Trophoblast cell (in vitro differentiated cells and primary cell): ENCODE measurements around the gene DEFB126.

ENCODE experiments used
- DNase-seq, 2 donors: peaks; one replicate each; pipeline ENCODE4 v3.0.0-alpha.2; 2016
- H2AFZ ChIP-seq: 2 replicates; pipeline ENCODE4 v1.6.1; 2013; ENCODE audit warnings: low read length, moderate library complexity, mild to moderate bottlenecking; ENCODE audit not compliant: insufficient read depth, poor library complexity
- H2AK5ac ChIP-seq: 2 replicates; pipeline ENCODE4 v1.6.1; 2013; ENCODE audit warnings: mild to moderate bottlenecking, low read length
- H2BK120ac ChIP-seq: 2 replicates; pipeline ENCODE4 v1.6.1; 2013; ENCODE audit warnings: low read length, mild to moderate bottlenecking, moderate library complexity; ENCODE audit not compliant: insufficient read depth, poor library complexity
- H2BK12ac ChIP-seq: 2 replicates; pipeline ENCODE4 v1.6.1; 2013; ENCODE audit warnings: mild to moderate bottlenecking, low read length, moderate library complexity
- H2BK5ac ChIP-seq: 2 replicates; pipeline ENCODE4 v1.6.1; 2013; ENCODE audit warnings: low read length, low read depth, moderate library complexity, mild to moderate bottlenecking; ENCODE audit not compliant: poor library complexity
- H3K14ac ChIP-seq: 2 replicates; pipeline ENCODE4 v1.6.1; 2013; ENCODE audit warnings: mild to moderate bottlenecking, low read length
- H3K18ac ChIP-seq: 2 replicates; pipeline ENCODE4 v1.6.1; 2013; ENCODE audit warnings: mild to moderate bottlenecking, low read length
- H3K23ac ChIP-seq: 2 replicates; pipeline ENCODE4 v1.6.1; 2013; ENCODE audit warnings: low read length
- H3K27ac ChIP-seq: 2 replicates; pipeline ENCODE4 v1.5.1; 2013; ENCODE audit warnings: low read depth, mild to moderate bottlenecking, inconsistent platforms, low read length, moderate library complexity
- H3K27me3 ChIP-seq: 2 replicates; pipeline ENCODE4 v1.6.1; 2013; ENCODE audit warnings: inconsistent platforms, mild to moderate bottlenecking, low read length, moderate library complexity; ENCODE audit not compliant: insufficient read depth
- H3K36me3 ChIP-seq, 2 experiments: 1 replicate in 1 of 2; 2 replicates in 1 of 2; pipeline ENCODE4 v1.6.1; 2013; ENCODE audit warnings: low read length in 2 of 2, mild to moderate bottlenecking in 2 of 2, moderate library complexity in 1 of 2; ENCODE audit not compliant: insufficient read depth in 2 of 2, control insufficient read depth in 1 of 2
- H3K4ac ChIP-seq: 2 replicates; pipeline ENCODE4 v1.6.1; 2013; ENCODE audit warnings: low read depth, mild to moderate bottlenecking, low read length, moderate library complexity
- H3K4me1 ChIP-seq, 2 experiments: 1 replicate in 1 of 2; 2 replicates in 1 of 2; pipeline ENCODE4 v1.6.1; 2013; ENCODE audit warnings: low read length in 2 of 2, mild to moderate bottlenecking in 2 of 2, moderate library complexity in 1 of 2; ENCODE audit not compliant: insufficient read depth in 2 of 2, control insufficient read depth in 1 of 2
- H3K4me2 ChIP-seq: 2 replicates; pipeline ENCODE4 v1.6.1; 2013; ENCODE audit warnings: inconsistent platforms, mild to moderate bottlenecking, low read length, moderate library complexity
- H3K4me3 ChIP-seq: 2 replicates; pipeline ENCODE4 v1.5.1; 2013; ENCODE audit warnings: mild to moderate bottlenecking, low read depth, low read length, inconsistent platforms
- H3K79me1 ChIP-seq: one replicate; pipeline ENCODE4 v1.6.1; 2013; ENCODE audit warnings: low read length
- H3K79me2 ChIP-seq: 2 replicates; pipeline ENCODE4 v1.6.1; 2013; ENCODE audit warnings: low read length, mild to moderate bottlenecking; ENCODE audit not compliant: control insufficient read depth, insufficient read depth, poor library complexity
- H3K9ac ChIP-seq: 2 replicates; pipeline ENCODE4 v1.6.1; 2013; ENCODE audit warnings: mild to moderate bottlenecking, low read length
- H3K9me3 ChIP-seq: 2 replicates; pipeline ENCODE4 v1.6.1; 2013; ENCODE audit warnings: low read depth, mild to moderate bottlenecking, control low read depth, inconsistent platforms, low read length; ENCODE audit not compliant: insufficient read depth
- H4K12ac ChIP-seq: 2 replicates; pipeline ENCODE4 v1.6.1; 2013; ENCODE audit warnings: low read depth, mild to moderate bottlenecking, low read length, moderate library complexity
- H4K8ac ChIP-seq: 2 replicates; pipeline ENCODE4 v1.6.1; 2013; ENCODE audit warnings: low read depth, mild to moderate bottlenecking, low read length, moderate library complexity
- H4K91ac ChIP-seq: one replicate; pipeline ENCODE4 v1.6.1; 2013; ENCODE audit warnings: low read depth, mild to moderate bottlenecking, low read length, moderate library complexity
- WGBS: extraction: QIAGEN DNeasy Blood & Tissue Kit; methylation state at CpG from one replicate; pipeline ENCODE4 v1.1.7; 2013; ENCODE audit warnings: missing lambda C conversion rate; ENCODE audit not compliant: insufficient read length, insufficient coverage; ENCODE audit errors: extremely low coverage; 5-methylcytosine and 5-hydroxymethylcytosine counted together

Gene DEFB126

GRCh38 chr20:164618-165017, 22.2 kb downstream of the DEFB126 start:
- Histone ChIP-seq H3K79me2 (no peaks in the 10 kb centered on the region), H3K4me3 (no peak overlapping the region), H2AFZ (no peak overlapping the region), H3K79me1 (no peaks in the 10 kb centered on the region), H4K8ac (no peak overlapping the region), H3K27me3 (no peaks in the 10 kb centered on the region), H3K9ac (no peak overlapping the region), H3K4me2 (no peak overlapping the region), H3K9me3 (peaks cover 5% of the 10 kb centered on the region), H4K91ac (no peak overlapping the region), H3K18ac (no peak overlapping the region), H3K4ac (no peak overlapping the region), H4K12ac (no peak overlapping the region), H2BK5ac (no peak overlapping the region), H3K36me3 (no peaks in the 10 kb centered on the region), H3K4me1 (no peaks in the 10 kb centered on the region), H3K14ac (no peak overlapping the region), H3K23ac (no peak overlapping the region), H3K27ac (no peak overlapping the region), H2BK120ac (no peak overlapping the region), H2AK5ac (no peak overlapping the region), H2BK12ac (no peak overlapping the region)
- DNase-seq, result no peak
- no CpG with 5 or more reads among the region's 3 CpGs for WGBS

DNA sequence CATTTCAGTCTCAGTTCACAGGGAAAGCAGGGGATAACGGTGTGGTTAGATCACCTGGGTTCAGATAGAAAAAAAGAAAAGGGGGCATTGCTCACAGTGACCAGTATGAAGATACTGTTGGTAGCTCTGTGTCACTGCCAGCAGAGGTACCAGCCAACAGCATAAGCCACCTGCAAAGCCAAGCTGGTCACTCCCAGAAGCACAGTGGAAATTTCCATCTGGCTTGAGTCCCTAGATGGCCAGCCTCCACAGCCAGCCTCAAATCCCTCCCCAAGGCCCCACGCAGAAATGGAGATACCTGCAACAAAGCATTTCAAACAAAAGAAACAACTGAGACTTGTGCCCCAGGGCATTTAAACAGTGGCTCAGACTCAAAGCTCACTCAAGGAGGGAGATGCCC, 26.5 kb downstream of the DEFB126 start:
- H2AK5ac ChIP-seq, result no peak overlapping the region
- no peaks in the 10 kb centered on the region for H3K79me1 ChIP-seq
- peaks cover 7% of the 10 kb centered on the region for H3K9me3 ChIP-seq
- H3K4me2 ChIP-seq, result no peak overlapping the region
- no peak overlapping the region for H3K23ac ChIP-seq
- no peak overlapping the region for H2BK5ac ChIP-seq
- H3K18ac ChIP-seq, result no peak overlapping the region
- H2AFZ ChIP-seq, result no peak overlapping the region
- no CpG with 5 or more reads among the region's 2 CpGs for WGBS
- no peaks in the 10 kb centered on the region for H3K4me1 ChIP-seq
- no peak overlapping the region for H3K27ac ChIP-seq
- no peak overlapping the region for H2BK12ac ChIP-seq
- no peaks in the 10 kb centered on the region for H3K36me3 ChIP-seq
- H3K4ac ChIP-seq, result no peak overlapping the region
- H3K79me2 ChIP-seq, result no peaks in the 10 kb centered on the region
- H4K8ac ChIP-seq, result no peak overlapping the region
- H2BK120ac ChIP-seq, result no peak overlapping the region
- no peaks in the 10 kb centered on the region for H3K27me3 ChIP-seq
- DNase-seq, result no peak
- H4K91ac ChIP-seq, result no peak overlapping the region
- H3K14ac ChIP-seq, result no peak overlapping the region
- H3K4me3 ChIP-seq, result no peak overlapping the region
- H4K12ac ChIP-seq, result no peak overlapping the region
- no peak overlapping the region for H3K9ac ChIP-seq

DNA sequence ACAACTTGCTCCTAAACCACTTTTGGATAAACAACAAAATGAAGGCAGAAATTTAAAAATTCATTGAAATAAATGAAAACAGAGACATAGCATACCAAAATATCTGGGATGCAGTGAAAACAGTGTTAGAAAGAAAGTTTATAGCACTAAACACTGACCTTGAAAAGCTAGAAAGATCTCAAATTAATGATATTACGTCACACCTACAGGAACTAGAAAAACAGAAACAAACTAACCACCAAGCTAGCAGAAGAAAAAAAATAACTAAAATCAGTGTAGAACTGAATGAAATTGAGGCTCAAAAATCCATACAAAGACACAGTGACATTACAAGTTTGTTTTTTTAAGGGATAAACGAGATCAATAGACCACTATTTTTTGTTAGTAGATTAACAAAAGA, 41.9 kb downstream of the DEFB126 start:
- no peak overlapping the region for H4K8ac ChIP-seq
- H2BK120ac ChIP-seq, result no peak overlapping the region
- H2AK5ac ChIP-seq, result no peak overlapping the region
- no peak overlapping the region for H4K91ac ChIP-seq
- no peaks in the 10 kb centered on the region for H3K9me3 ChIP-seq
- H3K4me2 ChIP-seq, result no peak overlapping the region
- no peak overlapping the region for H3K18ac ChIP-seq
- WGBS, result no CpG with 5 or more reads among the region's 2 CpGs
- H4K12ac ChIP-seq, result no peak overlapping the region
- no peaks in the 10 kb centered on the region for H3K27me3 ChIP-seq
- no peak overlapping the region for H3K9ac ChIP-seq
- H3K36me3 ChIP-seq, result no peaks in the 10 kb centered on the region
- H3K79me1 ChIP-seq, result no peaks in the 10 kb centered on the region
- H3K4ac ChIP-seq, result no peak overlapping the region
- H2BK12ac ChIP-seq, result no peak overlapping the region
- H3K79me2 ChIP-seq, result no peaks in the 10 kb centered on the region
- H2AFZ ChIP-seq, result no peak overlapping the region
- no peaks in the 10 kb centered on the region for H3K4me1 ChIP-seq
- no peak overlapping the region for H3K23ac ChIP-seq
- H2BK5ac ChIP-seq, result no peak overlapping the region
- no peak overlapping the region for H3K14ac ChIP-seq
- DNase-seq, result no peak
- no peak overlapping the region for H3K4me3 ChIP-seq
- no peak overlapping the region for H3K27ac ChIP-seq

DNA sequence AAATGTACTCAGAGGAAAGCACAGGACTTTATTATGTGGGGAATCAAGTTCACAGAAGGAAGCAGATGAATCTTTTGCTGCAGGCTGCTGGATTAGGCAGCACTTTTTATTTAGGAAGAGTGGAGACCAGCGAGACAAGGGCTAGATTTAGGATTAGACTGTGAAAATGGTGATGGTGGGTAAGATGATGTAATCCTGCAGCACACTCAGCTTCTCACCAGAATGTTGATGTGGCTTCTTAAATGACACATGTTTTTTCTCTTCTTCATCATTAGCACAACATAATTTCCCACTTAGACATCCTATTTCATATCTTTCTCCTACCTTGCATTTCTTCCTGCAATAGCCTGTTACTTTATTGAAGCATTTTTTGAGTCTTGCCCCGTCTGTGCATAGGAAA, 45.3 kb downstream of the DEFB126 start:
- WGBS, result no CpG with 5 or more reads among the region's 2 CpGs
- Histone ChIP-seq H3K14ac (no peak overlapping the region), H3K4me3 (no peak overlapping the region)

More for the DNA sequence above, 45.3 kb downstream of the DEFB126 start:
- Histone ChIP-seq H3K9ac (no peak overlapping the region), H3K23ac (no peak overlapping the region), H4K91ac (no peak overlapping the region), H3K4me1 (no peaks in the 10 kb centered on the region), H3K79me1 (no peaks in the 10 kb centered on the region), H4K8ac (no peak overlapping the region), H2BK12ac (no peak overlapping the region), H3K4me2 (no peak overlapping the region), H3K27ac (no peak overlapping the region), H2BK120ac (no peak overlapping the region), H2AFZ (no peak overlapping the region), H3K4ac (no peak overlapping the region), H2AK5ac (no peak overlapping the region), H2BK5ac (no peak overlapping the region), H3K36me3 (no peaks in the 10 kb centered on the region), H4K12ac (no peak overlapping the region), H3K9me3 (peaks cover 2% of the 10 kb centered on the region), H3K79me2 (no peaks in the 10 kb centered on the region), H3K18ac (no peak overlapping the region), H3K27me3 (no peaks in the 10 kb centered on the region)
- no peak for DNase-seq
